Measurements from ENCODE around the gene SPATA31C1. TPM values are rescaled to one million over a fixed set of nuclear protein-coding genes. Genes with fewer than 3 reads are reported as not detected.
"Not testable (repeated sequence)": the region's sequence is repeated elsewhere in the genome, so short reads cannot be mapped to it uniquely, and the experiment has no call there.

Gene SPATA31C1
- total and polyA plus RNA-seq, 2 of the 8 experiments (the other 6 are each of a cell fraction or from before 2014, with no cell fraction given) = 0.15 TPM; not detected in 1

GRCh38 chr9:87937352-87937751 lies 19.6 kb downstream of the SPATA31C1 start:
- H4K91ac ChIP-seq (replicated peaks; ENCODE audit: insufficient read length, low read length); H3K14ac ChIP-seq (ENCODE audit: insufficient read length); H4K5ac ChIP-seq (ENCODE audit: insufficient read length, low read depth, low read length); H3K4me3 ChIP-seq (ENCODE audit: extremely low read depth in 1 of 4, insufficient read depth in 2 of 4, low read depth in 3 of 4, low read length in 4 of 4); H2BK15ac ChIP-seq (ENCODE audit: low read length); H3K23ac ChIP-seq (ENCODE audit: insufficient read length); H2AK5ac ChIP-seq (ENCODE audit: low read depth, low read length); H3K27me3 ChIP-seq (replicated peaks in 1 of 4; ENCODE audit: control insufficient read depth in 3 of 4, extremely low read depth in 1 of 4, insufficient read depth in 3 of 4, low read length in 3 of 4); H3K4me2 ChIP-seq (ENCODE audit: insufficient read depth in 1 of 2, low read depth in 2 of 2, low read length in 2 of 2); H4K8ac ChIP-seq (ENCODE audit: extremely low read depth, insufficient read depth, low read length); DNase-seq (ENCODE audit: low read depth in 1 of 2, low spot score in 2 of 2); H3K79me2 ChIP-seq (ENCODE audit: control insufficient read depth in 1 of 2, insufficient read depth in 2 of 2, low read length in 2 of 2); H3K9ac ChIP-seq (replicated peaks in 1 of 4; ENCODE audit: extremely low read depth in 1 of 4, low read depth in 3 of 4, low read length in 3 of 4); H3K79me1 ChIP-seq (ENCODE audit: low read depth, low read length); H3K56ac ChIP-seq (replicated peaks; ENCODE audit: insufficient read length, low read depth, low read length); H3K36me3 ChIP-seq (ENCODE audit: control insufficient read depth in 2 of 4, insufficient read depth in 4 of 4, low read length in 3 of 4); H2BK5ac ChIP-seq (ENCODE audit: low read depth, low read length); H3K9me3 ChIP-seq (ENCODE audit: insufficient read depth in 2 of 2, low read depth in 1 of 2, low read length in 1 of 2); POLR2A ChIA-PET (ENCODE audit: partially characterized antibody); H2BK20ac ChIP-seq (ENCODE audit: low read length); H3K27ac ChIP-seq (ENCODE audit: low read depth, low read length); H2BK120ac ChIP-seq (replicated peaks; ENCODE audit: low read depth, low read length); H3K18ac ChIP-seq (ENCODE audit: extremely low read depth, low read length); H2AFZ ChIP-seq (ENCODE audit: low read length); H3K4ac ChIP-seq (replicated peaks; ENCODE audit: insufficient read length, low read depth, low read length); CTCF ChIA-PET (ENCODE audit: partially characterized antibody); H3K4me1 ChIP-seq (replicated peaks in 1 of 4; ENCODE audit: control insufficient read depth in 3 of 4, insufficient read depth in 4 of 4, low read length in 3 of 4); H3K23me2 ChIP-seq (ENCODE audit: low read depth, low read length); FAIRE-seq; H4K20me1 ChIP-seq (replicated peaks in 1 of 2; ENCODE audit: control insufficient read depth in 1 of 2, insufficient read depth in 2 of 2, low read length in 2 of 2); H2BK12ac ChIP-seq (ENCODE audit: low read depth, low read length): not testable (repeated sequence)
- WGBS, 2 experiments (ENCODE audit: extremely low coverage in 1 of 2, insufficient coverage in 1 of 2, insufficient read length in 1 of 2, insufficient replicate concordance in 2 of 2, low coverage in 1 of 2, low lambda C conversion rate in 2 of 2, missing lambda C conversion rate in 1 of 2) = 75% methylated on average over 4 of the region's 12 CpGs; no CpG with 5 or more reads in 1 of the 2 experiments

DNA sequence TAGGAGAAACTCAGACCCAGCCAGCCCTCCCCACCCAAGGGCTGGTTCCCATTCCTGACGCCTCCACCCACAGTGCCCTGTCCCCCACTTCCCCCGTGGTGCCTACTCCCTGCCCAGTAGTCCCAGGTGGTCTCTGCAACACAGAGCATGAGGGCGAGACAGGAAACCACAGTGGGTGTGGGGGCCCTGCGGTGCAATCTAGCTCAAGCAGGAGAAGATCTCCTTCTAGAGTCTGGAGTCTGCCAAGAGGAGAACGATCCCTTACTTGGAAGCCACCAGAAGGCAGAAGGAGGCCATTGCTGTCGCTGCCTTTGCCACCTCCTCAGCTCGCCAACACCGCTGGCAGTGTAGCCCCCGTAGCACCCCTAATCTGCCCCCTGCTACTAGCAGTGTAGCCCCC lies 20.2 kb downstream of the SPATA31C1 start:
- H3K56ac ChIP-seq (replicated peaks; ENCODE audit: insufficient read length, low read depth, low read length); H3K4ac ChIP-seq (replicated peaks; ENCODE audit: insufficient read length, low read depth, low read length); H3K9ac ChIP-seq (replicated peaks in 1 of 4; ENCODE audit: extremely low read depth in 1 of 4, low read depth in 3 of 4, low read length in 3 of 4); H2BK120ac ChIP-seq (replicated peaks; ENCODE audit: low read depth, low read length); H3K4me3 ChIP-seq (ENCODE audit: extremely low read depth in 1 of 4, insufficient read depth in 2 of 4, low read depth in 3 of 4, low read length in 4 of 4); H2BK5ac ChIP-seq (ENCODE audit: low read depth, low read length); DNase-seq (ENCODE audit: low read depth in 1 of 2, low spot score in 2 of 2); H2BK15ac ChIP-seq (ENCODE audit: low read length); FAIRE-seq; H3K18ac ChIP-seq (ENCODE audit: extremely low read depth, low read length); H3K23ac ChIP-seq (ENCODE audit: insufficient read length); H2BK12ac ChIP-seq (ENCODE audit: low read depth, low read length); H4K8ac ChIP-seq (ENCODE audit: extremely low read depth, insufficient read depth, low read length); H3K9me3 ChIP-seq (ENCODE audit: insufficient read depth in 2 of 2, low read depth in 1 of 2, low read length in 1 of 2); H4K5ac ChIP-seq (ENCODE audit: insufficient read length, low read depth, low read length); H3K27ac ChIP-seq (ENCODE audit: low read depth, low read length); H4K91ac ChIP-seq (replicated peaks; ENCODE audit: insufficient read length, low read length); H3K4me2 ChIP-seq (ENCODE audit: insufficient read depth in 1 of 2, low read depth in 2 of 2, low read length in 2 of 2); H4K20me1 ChIP-seq (replicated peaks in 1 of 2; ENCODE audit: control insufficient read depth in 1 of 2, insufficient read depth in 2 of 2, low read length in 2 of 2); H3K23me2 ChIP-seq (ENCODE audit: low read depth, low read length); H3K79me2 ChIP-seq (ENCODE audit: control insufficient read depth in 1 of 2, insufficient read depth in 2 of 2, low read length in 2 of 2); H2BK20ac ChIP-seq (ENCODE audit: low read length); H3K27me3 ChIP-seq (replicated peaks in 1 of 4; ENCODE audit: control insufficient read depth in 3 of 4, extremely low read depth in 1 of 4, insufficient read depth in 3 of 4, low read length in 3 of 4); H3K4me1 ChIP-seq (replicated peaks in 1 of 4; ENCODE audit: control insufficient read depth in 3 of 4, insufficient read depth in 4 of 4, low read length in 3 of 4); H3K14ac ChIP-seq (ENCODE audit: insufficient read length); CTCF ChIA-PET (ENCODE audit: partially characterized antibody); H2AK5ac ChIP-seq (ENCODE audit: low read depth, low read length); H3K36me3 ChIP-seq (ENCODE audit: control insufficient read depth in 2 of 4, insufficient read depth in 4 of 4, low read length in 3 of 4); H2AFZ ChIP-seq (ENCODE audit: low read length); POLR2A ChIA-PET (ENCODE audit: partially characterized antibody); H3K79me1 ChIP-seq (ENCODE audit: low read depth, low read length): not testable (repeated sequence)
- WGBS, 2 experiments (ENCODE audit: extremely low coverage in 1 of 2, insufficient coverage in 1 of 2, insufficient read length in 1 of 2, insufficient replicate concordance in 2 of 2, low coverage in 1 of 2, low lambda C conversion rate in 2 of 2, missing lambda C conversion rate in 1 of 2) = no CpG with 5 or more reads among the region's 9 CpGs
